Measurements from ENCODE around the gene TEX54. TPM values are rescaled to one million over a fixed set of nuclear protein-coding genes. Genes with fewer than 3 reads are reported as not detected.

Gene TEX54
- total and polyA plus RNA-seq, 2 of the 13 experiments (the other 11 are each of a cell fraction or from before 2014, with no cell fraction given), result not detected

DNA sequence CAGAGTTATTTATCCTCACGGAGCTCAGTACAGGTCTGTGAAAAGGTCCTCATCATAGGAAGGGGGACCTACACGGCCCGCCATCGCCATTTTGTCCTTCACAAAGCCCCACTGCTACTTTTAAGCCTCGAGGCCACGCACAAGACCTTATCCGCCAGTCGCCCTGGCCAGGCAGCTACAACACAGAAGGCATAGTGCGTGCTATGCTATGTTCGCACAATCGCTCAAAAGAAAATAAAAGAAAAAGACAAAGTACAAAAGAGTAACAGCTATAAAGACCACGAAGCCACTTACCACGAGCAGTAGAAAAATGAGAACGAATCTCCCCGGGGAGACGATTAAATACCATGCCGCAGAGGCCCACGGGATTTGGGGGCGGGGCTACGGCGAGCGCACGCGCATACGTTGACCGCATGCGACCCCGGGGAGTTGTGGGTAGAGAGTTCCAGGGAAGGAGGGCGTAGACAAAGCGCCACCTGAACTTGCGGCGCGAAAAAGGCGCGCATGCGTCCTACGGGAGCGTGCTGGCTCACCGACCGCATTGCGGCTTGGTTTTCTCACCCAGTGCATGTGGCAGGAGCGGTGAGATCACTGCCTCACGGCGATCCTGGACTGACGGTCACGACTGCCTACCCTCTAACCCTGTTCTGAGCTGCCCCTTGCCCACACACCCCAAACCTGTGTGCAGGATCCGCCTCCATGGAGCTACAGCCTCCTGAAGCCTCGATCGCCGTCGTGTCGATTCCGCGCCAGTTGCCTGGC lies 23.1 kb upstream of the TEX54 start (continued):
- TF ChIP-seq, protein P1, sequence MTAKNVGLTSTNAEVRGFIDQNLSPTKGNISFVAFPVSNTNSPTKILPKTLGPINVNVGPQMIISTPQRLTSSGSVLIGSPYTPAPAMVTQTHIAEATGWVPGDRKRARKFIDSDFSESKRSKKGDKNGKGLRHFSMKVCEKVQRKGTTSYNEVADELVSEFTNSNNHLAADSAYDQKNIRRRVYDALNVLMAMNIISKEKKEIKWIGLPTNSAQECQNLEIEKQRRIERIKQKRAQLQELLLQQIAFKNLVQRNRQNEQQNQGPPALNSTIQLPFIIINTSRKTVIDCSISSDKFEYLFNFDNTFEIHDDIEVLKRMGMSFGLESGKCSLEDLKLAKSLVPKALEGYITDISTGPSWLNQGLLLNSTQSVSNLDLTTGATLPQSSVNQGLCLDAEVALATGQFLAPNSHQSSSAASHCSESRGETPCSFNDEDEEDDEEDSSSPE (CRISPR knock-in tag; IDR thresholded peaks at IDR 0.05), result peak; percentile 99
- TF ChIP-seq ZFP36L2 (CRISPR knock-in tag; IDR thresholded peaks at IDR 0.05) (no peak; the same call in 1 of the 2 replicates), ZNF260 (CRISPR knock-in tag; IDR thresholded peaks at IDR 0.05; ENCODE audit: borderline replicate concordance, low read depth) (no peak), HNRNPH1 (optimal IDR thresholded peaks at IDR 0.05; ENCODE audit: low read depth, low read length) (no peak), DNMT1 (CRISPR knock-in tag; IDR thresholded peaks at IDR 0.05) (0 out of 2 replicates have a peak, but pooled peaks have one; percentile 5), ZNF75D (CRISPR knock-in tag; IDR thresholded peaks at IDR 0.05; ENCODE audit: borderline replicate concordance) (no peak), ZNF124 (CRISPR knock-in tag; IDR thresholded peaks at IDR 0.05) (peak; percentile 96), ZC3H4 (CRISPR knock-in tag; IDR thresholded peaks at IDR 0.05; ENCODE audit: borderline replicate concordance) (peak; percentile 41; the same call in 1 of the 2 replicates), XRCC5 (optimal IDR thresholded peaks at IDR 0.05; ENCODE audit: low read length) (no peak), PRMT3 (CRISPR knock-in tag; IDR thresholded peaks at IDR 0.05; ENCODE audit: borderline replicate concordance, low read depth) (no peak), ZFAT (CRISPR knock-in tag; conservative IDR thresholded peaks at IDR 0.05) (peak; percentile 77; the same call in 1 of the 2 replicates), ZNF234 (CRISPR knock-in tag; conservative IDR thresholded peaks at IDR 0.05) (no peak), JUN (CRISPR knock-in tag; IDR thresholded peaks at IDR 0.05) (peak; percentile 79; the same call in 1 of the 2 replicates), SP140L (CRISPR knock-in tag; IDR thresholded peaks at IDR 0.05; ENCODE audit: borderline replicate concordance) (peak; percentile 24; the same call in 1 of the 2 replicates), GLI4 (CRISPR knock-in tag; IDR thresholded peaks at IDR 0.05; ENCODE audit: borderline replicate concordance) (peak; percentile 93; the same call in 1 of the 2 replicates), ZNF331 (CRISPR knock-in tag; IDR thresholded peaks at IDR 0.05) (peak; percentile 87; the same call in 1 of the 2 replicates), RARA (CRISPR knock-in tag; IDR thresholded peaks at IDR 0.05) (no peak; the same call in none of the 2 replicates), ZNF782 (CRISPR knock-in tag; IDR thresholded peaks at IDR 0.05; ENCODE audit: borderline replicate concordance) (peak; percentile 87)
- TF ChIP-seq, protein P2, sequence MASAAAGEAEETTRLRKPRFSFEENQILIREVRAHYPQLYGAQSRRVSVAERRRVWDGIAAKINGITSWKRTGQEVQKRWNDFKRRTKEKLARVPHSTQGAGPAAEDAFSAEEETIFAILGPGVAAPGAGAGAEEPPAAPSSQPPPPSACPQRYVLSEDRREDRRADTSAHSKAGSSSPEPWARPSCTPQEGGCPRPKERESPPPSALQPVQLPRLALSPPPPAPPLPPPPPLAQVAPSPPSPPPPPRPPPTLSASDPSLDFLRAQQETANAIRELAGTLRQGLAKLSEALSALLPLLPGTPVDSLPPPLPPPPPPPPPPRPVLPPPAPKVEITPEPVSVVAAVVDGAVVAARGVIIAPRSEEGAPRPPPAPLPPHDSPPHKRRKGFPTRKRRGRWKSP (CRISPR knock-in tag; IDR thresholded peaks at IDR 0.05), result peak; percentile 92
- TF ChIP-seq, protein P3, sequence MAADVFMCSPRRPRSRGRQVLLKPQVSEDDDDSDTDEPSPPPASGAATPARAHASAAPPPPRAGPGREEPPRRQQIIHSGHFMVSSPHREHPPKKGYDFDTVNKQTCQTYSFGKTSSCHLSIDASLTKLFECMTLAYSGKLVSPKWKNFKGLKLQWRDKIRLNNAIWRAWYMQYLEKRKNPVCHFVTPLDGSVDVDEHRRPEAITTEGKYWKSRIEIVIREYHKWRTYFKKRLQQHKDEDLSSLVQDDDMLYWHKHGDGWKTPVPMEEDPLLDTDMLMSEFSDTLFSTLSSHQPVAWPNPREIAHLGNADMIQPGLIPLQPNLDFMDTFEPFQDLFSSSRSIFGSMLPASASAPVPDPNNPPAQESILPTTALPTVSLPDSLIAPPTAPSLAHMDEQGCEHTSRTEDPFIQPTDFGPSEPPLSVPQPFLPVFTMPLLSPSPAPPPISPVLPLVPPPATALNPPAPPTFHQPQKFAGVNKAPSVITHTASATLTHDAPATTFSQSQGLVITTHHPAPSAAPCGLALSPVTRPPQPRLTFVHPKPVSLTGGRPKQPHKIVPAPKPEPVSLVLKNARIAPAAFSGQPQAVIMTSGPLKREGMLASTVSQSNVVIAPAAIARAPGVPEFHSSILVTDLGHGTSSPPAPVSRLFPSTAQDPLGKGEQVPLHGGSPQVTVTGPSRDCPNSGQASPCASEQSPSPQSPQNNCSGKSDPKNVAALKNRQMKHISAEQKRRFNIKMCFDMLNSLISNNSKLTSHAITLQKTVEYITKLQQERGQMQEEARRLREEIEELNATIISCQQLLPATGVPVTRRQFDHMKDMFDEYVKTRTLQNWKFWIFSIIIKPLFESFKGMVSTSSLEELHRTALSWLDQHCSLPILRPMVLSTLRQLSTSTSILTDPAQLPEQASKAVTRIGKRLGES (CRISPR knock-in tag; IDR thresholded peaks at IDR 0.05; ENCODE audit: borderline replicate concordance), result peak; percentile 70; the same call in 1 of the 2 replicates
- TF ChIP-seq, protein P4, sequence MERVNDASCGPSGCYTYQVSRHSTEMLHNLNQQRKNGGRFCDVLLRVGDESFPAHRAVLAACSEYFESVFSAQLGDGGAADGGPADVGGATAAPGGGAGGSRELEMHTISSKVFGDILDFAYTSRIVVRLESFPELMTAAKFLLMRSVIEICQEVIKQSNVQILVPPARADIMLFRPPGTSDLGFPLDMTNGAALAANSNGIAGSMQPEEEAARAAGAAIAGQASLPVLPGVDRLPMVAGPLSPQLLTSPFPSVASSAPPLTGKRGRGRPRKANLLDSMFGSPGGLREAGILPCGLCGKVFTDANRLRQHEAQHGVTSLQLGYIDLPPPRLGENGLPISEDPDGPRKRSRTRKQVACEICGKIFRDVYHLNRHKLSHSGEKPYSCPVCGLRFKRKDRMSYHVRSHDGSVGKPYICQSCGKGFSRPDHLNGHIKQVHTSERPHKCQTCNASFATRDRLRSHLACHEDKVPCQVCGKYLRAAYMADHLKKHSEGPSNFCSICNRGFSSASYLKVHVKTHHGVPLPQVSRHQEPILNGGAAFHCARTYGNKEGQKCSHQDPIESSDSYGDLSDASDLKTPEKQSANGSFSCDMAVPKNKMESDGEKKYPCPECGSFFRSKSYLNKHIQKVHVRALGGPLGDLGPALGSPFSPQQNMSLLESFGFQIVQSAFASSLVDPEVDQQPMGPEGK (CRISPR knock-in tag; IDR thresholded peaks at IDR 0.05), result no peak; the same call in none of the 2 replicates
